HG03342 (cell line): ENCODE data around the gene GMPR2.

Experiments used
- ATAC-seq: cut with Tn5 transposase; IDR thresholded peaks from one replicate; pipeline ENCODE4 v1.9.1; 2021; ENCODE audit warnings: mild to moderate bottlenecking, moderate library complexity; ENCODE audit not compliant: unreplicated experiment

Gene GMPR2

GRCh38 chr14:24249230-24250021 is 16.7 kb downstream of the GMPR2 start:
- ATAC-seq: no peak

DNA sequence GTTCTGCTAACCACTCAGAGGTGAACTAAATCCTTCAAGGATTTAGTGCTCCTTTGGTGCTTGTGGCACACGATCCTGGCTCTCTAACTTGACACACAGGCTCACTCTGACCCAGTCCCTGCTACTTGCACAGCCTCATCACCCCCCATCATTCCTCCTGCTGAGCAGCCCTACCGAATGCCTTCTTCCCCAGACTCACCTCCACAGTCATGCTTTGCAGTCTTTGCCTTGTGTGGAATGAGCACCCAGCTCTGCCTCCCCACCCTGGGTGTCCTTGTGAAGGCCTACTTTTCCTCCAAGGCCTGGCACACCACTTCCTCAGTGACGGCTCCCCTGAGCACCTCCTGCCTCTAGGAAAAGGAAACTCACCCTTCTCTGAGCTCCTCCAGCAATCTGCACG is 17.6 kb downstream of the GMPR2 start:
- ATAC-seq: no peak

GRCh38 chr14:24251880-24252288 is 19.2 kb downstream of the GMPR2 start:
- no peak for ATAC-seq

GRCh38 chr14:24252289-24253124 is 19.8 kb downstream of the GMPR2 start:
- no peak for ATAC-seq

- ATAC-seq: no peak
Observed at GRCh38 chr14:24253936-24254335, 21.2 kb downstream of the GMPR2 start.

DNA sequence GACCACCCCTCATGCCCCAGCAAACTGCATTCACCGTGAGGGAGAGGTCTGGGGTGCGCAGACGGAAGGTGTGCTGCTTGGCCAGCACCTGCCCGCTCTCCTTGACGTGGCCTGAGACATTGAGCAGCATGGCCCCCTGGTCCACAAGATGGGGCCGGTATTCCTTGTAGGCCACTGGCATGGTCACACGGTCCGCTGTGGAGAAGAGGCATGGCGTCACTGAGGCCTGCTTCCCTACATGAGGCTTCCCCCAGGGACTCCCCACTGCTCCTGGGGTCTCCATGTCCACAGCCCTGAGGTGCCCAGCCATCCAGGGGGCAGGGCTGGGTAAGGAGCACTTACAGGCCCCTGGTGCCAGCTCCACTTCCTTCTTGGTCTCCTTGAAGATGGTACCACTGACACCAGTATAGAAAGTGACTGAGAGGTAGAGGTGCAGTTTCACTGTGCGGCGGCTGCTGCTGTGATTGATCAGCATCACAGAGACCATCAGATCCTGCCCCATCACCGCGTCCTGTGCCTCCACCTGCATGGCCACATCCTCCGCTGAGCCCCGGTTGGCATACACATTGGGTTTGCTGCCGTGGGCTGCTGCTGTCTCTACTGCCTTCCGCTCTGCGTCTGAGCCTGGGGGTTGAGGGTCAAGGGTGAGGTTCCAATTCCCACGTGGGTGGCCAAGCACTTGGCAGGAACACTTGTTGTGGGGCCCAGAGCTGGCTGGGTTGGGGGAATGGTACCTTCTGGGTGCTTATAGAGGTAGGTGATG is 22.1 kb downstream of the GMPR2 start:
- no peak for ATAC-seq

DNA sequence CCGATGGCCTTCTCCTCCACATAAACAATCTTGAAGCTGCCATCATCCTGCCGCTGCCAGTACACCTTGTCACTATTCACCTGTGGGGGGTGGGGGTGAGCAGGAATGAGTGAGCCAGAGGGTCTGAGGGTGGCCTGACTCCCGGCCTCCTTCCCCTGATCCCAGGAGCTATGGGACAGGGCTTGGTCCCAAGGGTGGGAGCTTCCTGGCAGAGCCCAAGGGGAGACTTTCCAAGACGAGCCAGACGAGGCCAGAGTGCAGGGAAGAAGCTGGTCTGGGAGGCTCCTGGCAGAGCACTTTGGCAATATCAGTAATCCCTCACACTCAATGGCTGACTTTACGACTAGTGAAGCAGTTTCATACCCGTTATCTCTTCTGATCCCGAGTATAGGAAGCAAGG is 22.7 kb downstream of the GMPR2 start:
- no peak for ATAC-seq

DNA sequence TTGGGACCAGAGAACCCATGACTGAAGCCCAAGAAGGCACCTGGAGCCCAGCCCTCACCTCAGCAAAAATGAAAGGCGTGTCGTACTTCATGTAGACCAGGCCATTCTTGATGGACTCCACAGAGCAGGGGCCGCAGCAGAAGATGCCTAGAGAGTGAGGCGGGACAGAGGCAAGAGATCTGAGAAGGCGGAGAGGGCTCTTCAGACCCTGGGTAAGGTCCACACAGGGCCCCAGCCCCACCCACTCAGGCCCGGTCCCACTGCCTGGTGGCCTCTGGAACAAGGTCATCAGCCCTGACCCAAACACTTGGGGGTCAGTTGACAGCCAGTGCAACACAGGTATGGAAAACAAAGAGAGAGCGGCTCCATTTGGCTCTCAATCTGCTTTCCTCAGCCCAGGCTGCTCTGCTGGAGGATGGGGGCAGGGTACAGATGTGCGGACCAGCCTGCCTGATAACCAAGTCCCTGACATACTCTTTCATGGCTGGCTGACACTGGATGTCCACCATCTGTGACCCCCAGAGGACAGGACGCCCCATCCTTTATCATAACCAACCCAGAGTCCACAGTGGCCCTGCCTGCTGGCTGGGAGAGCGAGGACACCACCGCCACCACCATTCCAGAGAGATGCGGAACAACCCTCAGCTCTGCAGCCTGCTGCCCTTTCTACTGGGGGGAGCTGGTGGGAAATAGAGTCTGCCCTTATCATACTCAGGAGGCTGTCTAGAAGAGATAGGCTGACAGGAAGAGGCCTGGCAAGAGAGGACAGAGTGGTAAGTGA is 23.4 kb downstream of the GMPR2 start:
- ATAC-seq: no peak

DNA sequence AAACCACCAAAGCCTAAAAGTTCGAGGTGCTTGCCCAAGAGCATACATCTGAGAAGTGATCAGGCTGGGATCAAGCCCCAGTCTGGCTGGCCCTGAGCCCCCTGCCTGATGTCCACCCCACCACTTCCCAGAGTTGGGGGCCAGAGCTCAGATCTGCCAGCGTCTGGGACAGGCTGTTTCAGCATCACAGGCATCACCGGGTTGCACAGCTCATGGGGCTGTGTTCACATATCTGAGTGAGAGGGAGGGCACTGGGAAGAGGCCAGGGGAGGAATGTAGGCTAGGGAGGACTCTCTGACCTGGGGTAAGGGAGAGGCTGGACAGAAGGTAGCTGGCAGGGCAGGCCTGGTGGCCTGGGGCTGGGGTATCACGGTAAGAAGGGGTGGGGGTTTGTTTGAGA is 24.2 kb downstream of the GMPR2 start:
- ATAC-seq: no peak

DNA sequence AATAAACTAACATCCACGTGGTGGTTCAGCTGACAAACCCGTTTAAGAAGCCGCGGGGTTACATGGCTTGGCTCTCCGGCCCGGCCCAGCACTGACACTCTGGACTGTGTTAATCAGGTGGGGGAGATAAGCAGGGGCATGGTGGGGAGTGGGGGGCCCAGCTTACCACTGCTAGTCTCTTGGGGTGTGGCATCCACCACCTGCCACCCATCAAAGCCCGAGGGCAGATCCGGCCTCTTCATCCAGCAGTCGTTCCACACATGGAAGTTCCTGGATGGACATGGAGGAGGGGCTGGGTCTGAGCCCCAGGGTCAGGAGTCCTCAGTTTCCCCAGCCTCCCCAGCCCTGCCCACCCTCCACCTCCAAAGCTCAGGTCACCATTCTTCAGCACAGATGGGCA is 25.4 kb downstream of the GMPR2 start:
- no peak for ATAC-seq

DNA sequence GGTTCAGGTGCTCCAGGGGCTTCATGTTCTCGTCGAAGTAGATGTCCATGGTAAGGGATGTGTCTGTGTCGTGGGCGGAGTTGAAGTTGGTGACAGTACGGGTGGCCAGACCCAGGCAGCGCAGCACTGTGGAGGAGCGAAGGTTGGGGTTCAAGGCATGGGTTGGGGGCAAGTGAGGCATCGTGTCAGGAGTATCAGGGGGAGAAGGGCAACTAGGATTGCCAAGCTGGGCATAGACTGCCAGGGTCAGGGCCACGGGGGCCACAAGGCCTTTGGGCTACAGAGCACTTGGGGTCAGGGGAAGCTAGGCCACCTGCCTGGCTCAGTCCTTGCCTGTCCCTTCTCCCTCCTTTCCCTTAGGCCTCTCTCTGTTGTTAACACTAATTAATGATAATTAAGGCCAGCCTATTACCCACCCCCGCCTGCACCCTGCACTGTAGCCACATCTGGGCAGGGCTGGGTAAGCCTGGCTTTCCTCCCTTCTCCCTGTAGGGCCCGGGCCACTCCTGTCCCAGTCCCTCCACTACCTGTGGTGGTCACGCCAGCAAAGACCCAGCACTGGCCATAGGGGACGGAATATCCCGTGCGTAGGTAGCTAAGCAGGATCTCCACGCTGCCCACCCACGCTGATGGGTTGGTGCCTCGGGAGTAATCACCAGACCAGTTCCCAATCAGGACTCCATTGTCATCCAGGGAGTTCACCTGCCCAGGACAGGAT is 26.0 kb downstream of the GMPR2 start:
- ATAC-seq: no peak

- ATAC-seq: no peak
Observed at GRCh38 chr14:24259282-24260025, 26.7 kb downstream of the GMPR2 start.

- ATAC-seq: no peak
Observed at GRCh38 chr14:24260026-24260779, 27.5 kb downstream of the GMPR2 start.

- ATAC-seq: no peak
Observed at GRCh38 chr14:24260780-24261157, 28.0 kb downstream of the GMPR2 start.

DNA sequence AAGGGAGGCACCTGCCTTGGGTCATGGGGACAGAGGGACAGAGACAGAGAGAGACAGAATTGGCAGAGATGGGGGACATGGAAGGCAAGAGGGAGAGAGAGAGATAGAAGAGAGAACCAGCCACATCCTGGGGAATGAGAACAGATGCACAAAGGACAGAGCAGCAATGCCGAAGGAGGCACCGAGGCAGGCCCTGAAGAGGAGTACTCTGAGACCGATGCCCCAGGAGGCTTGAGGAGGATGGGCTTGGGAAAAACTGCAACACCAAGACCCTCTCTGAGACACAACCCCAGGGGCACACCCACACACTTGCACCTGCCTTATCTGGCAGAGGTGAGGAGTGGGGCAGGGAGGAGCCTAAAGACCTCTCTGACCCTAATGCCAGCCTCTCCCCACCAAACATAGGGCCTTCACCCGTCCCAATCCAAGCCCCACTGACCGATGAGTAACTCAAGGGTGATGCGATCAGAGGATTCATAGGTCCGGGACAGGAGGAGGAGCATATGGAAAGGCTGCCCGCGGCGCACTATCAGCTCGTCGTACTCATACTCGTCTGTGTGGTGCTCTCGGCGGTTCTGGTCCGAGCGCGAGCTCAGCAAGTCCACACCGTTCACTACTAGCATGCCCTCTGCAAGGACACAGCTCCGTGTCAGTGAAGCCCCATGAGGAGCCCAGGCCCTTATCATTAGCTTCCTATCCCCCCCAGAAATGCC is 28.7 kb downstream of the GMPR2 start:
- ATAC-seq: no peak

- no peak for ATAC-seq
Observed at GRCh38 chr14:24261969-24262327, 29.2 kb downstream of the GMPR2 start.

- ATAC-seq: no peak
Observed at GRCh38 chr14:24262821-24263733, 30.3 kb downstream of the GMPR2 start, which contains the start of gene TGM1. Gene TGM1 (minus strand): TSS chr14:24263177. CDS start chr14:24262352, 825 bp downstream.
